ENCODE measurements around the gene LMX1A. TPM values are rescaled to one million over a fixed set of nuclear protein-coding genes. Genes with fewer than 3 reads are reported as not detected.

Gene LMX1A
- polyA plus RNA-seq (ENCODE audit: insufficient read length in 3 of 3) = not detected

- DNase-seq (ENCODE audit: low read depth in 3 of 3, low spot score in 2 of 3) = no peak
Measured at GRCh38 chr1:165355977-165356811, at the start of gene LMX1A. Gene LMX1A, minus strand, starts transcription at chr1:165356715. Its CDS starts 1,156 bp downstream, at chr1:165355559.

- DNase-seq (ENCODE audit: low read depth in 3 of 3, low spot score in 2 of 3) = no peak
Measured at GRCh38 chr1:165403835-165404482, 47.4 kb upstream of the LMX1A start.

- DNase-seq (ENCODE audit: low read depth in 3 of 3, low spot score in 2 of 3) = no peak
Measured at GRCh38 chr1:165402517-165403111, 46.1 kb upstream of the LMX1A start.

DNA sequence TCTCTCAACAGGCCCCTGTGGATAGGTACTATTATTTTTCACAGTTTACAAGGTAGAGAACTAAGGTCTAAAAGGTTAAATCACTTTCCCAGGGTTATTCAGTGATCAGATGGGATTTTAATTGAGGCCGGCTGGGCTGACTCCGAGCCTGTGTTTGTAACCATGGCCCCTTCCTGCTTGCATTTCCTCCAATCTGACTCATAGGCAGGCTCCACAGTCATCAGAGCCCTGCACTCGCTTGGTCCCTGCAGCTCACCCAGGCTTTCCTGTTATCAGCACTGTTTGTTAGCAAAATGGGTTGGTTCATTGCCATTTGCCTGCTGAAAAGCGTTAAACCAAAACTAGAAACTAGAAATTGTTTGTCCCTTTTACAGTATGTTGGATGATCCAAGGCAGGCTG, 41.4 kb upstream of the LMX1A start:
- DNase-seq (ENCODE audit: low read depth in 3 of 3, low spot score in 2 of 3) = no peak

GRCh38 chr1:165395901-165396300, 39.4 kb upstream of the LMX1A start:
- no peak for DNase-seq (ENCODE audit: low read depth in 3 of 3, low spot score in 2 of 3)

DNA sequence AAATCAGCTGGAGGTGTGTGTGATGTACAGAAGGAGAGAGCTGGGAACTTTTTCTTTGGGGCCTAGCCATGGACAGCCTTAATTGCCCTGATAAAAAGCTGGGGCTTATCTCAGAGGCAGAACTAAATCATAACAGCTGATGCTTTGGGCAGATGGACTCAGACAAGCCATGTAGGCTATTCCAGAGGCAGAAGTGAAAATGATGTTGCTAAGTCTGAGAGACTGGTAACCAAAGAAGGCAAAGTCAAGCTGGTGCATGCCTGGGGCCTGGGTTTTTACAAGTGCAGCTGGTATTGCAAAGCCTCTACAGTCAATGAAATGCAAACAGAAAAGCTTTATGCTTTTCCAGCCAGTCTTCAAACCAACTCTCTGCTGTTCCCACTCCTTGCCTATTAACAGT, 39.0 kb upstream of the LMX1A start:
- DNase-seq (ENCODE audit: low read depth in 3 of 3, low spot score in 2 of 3) = no peak

DNA sequence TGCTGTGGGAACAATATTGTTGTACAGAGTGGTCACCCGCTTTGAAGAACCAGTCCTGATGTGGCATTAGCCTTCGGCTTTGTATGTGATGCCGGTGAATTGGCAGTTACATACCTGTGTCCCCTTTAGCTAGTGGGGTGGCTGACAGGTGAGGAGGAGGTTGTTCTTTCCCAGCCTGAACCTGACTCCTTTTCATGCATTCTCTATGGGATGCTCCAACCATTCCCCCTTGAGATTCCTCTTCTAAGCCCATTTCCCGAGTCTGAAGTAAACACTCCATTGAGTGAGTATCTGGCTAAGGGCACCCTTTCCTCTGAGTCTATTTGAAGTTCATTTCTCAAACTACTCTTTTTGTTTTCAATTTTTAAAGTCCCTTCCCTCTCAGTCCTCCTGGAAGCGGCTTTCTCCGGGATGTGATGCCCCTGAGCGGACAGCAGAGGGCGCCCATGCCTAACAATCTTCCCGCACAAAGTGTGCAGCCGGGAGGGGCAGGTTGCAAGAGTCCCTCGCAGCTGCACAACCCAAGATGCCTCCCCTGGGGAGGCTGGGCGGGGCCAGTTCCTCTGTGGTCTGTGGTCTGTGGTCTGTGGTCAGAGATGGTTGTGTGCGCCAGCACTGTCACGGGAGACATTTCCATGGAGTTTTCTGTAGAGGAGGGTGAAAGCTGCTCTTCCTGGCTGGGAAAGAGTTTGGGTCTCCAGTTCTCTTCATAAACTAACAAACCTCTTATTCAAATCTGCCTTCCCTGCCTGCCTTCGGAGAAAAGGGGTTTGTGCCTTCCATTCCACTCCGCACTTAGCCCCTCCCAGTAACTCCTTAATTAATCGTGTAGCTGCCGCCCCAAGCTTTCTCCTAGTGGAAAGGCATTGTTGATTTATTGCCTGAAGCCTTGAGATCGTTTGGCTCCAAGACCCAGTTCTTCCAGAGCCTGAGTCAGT, 36.4 kb upstream of the LMX1A start:
- peak; percentile 47 to 65 (median 53) for DNase-seq (ENCODE audit: low read depth in 3 of 3, low spot score in 2 of 3)

GRCh38 chr1:165389609-165390008, 33.1 kb upstream of the LMX1A start:
- DNase-seq (ENCODE audit: low read depth in 3 of 3, low spot score in 2 of 3) = no peak

GRCh38 chr1:165387961-165388360, 31.4 kb upstream of the LMX1A start:
- DNase-seq (ENCODE audit: low read depth in 3 of 3, low spot score in 2 of 3) = no peak

DNA sequence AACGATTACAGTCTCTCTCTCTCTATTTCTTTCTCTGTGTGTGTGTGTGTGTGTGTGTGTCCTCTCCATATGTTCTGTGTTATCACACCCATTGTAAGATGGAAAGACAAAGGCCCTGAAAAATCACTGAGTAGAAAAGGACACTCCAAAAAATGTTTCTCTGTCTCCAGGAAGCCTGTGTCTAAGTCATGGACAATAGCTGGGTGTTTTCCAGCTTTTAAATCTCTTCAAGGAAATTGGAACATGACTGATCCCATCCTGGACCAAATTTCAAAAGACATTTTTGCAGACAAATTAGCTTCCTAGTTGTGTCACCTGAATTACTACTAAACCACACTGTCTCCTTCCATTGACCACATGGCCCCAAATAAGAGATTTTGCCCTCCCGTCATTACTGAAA, 31.0 kb upstream of the LMX1A start:
- DNase-seq (ENCODE audit: low read depth in 3 of 3, low spot score in 2 of 3) = no peak

DNA sequence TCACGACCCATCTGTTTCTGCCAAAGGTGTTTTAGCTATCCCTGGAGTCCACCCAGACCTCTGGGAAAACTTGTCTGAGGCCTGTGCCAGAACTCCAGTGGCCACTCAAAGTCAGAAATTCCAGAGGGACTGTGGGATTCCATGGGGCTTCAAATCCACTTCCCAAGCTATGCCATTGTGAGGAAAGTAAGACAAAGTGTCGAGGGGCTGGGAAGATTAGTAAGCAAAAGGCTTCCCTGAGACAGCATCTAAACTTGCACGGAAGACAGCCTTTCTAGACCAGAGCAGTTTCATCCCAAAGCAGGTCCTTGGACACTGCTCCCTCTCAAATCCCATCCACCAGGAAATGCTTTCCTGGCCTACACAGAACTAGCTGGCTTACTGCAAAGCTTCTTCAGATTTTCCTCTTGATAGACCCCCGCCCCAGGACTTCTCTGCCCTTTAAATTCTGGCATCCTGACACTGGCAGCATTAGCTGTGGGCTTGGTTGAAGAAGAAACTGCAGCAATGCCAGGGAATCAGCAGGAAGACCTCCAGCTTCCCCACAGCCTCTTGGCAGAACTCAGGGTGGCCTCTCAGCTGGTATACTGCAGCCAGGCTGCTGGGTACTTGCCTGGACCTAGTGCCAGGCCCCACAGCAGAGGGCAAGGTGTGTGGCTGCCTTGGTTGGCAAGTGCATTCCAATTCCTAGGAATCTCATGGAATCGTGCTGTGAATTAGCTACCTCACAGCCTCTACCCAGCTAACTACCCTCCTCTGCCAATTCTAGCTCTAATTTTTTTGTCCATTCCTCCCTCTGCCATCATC, 27.3 kb upstream of the LMX1A start:
- no peak for DNase-seq (ENCODE audit: low read depth in 3 of 3, low spot score in 2 of 3)

- DNase-seq (ENCODE audit: low read depth in 3 of 3, low spot score in 2 of 3) = no peak
Measured at GRCh38 chr1:165383067-165383466, 26.6 kb upstream of the LMX1A start.

DNA sequence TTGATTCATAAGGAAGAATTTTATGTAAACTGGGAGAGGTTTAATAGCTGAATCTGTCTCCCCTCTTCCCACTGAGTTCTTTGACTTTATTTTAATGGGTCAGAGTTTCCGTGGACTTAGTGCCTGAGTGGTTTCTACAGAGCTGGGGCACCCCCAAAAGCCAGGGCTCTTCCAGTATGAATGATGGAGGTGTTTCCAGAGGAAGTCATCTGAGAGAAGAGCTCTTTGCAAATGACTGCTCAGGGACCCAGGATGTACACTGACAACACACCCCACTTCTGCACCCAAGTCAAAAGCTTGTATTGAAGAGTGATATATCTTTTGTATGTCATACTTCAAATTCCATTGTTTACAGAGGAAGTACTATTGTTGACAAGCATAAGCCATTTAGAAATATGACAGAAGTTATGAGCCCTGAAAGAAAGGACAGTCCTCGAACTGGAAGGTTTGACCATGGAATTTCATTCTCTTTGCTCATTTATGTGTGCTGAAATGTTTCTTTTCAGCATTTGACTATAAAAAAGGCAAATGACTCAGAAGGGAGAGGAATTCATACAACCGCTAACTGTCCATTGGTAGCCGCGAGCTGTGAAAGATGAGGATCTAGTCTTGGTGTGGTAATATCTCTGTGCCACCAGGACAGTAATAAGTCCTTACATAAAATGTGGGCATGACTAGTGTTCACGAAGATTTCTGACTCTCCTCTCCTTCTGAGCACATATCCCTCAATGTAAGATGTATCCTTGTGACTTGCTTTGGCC, 25.4 kb upstream of the LMX1A start:
- no peak for DNase-seq (ENCODE audit: low read depth in 3 of 3, low spot score in 2 of 3)

DNA sequence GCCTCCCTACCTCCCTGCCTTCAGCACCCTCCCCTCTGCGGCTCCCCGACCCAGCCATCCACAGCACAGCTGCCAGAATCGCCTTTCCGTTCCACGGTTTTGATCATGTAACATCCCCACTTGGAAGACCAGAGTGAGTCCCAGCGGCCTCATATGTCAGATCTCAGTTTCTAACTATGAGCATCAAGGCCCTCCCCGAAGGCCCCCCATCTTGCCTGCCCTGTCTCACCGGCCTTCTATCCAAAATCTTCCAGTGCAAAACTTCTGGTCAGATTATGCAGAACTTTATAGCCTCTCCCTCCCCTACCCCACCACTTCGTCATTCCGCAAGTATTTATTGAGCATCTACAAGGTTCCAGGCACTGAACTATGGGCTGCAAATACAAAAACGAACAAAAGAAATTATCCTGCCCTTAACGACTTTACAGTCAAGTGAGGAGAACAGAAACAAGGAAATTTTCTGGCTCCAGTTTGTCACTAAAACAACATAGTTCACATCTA, 20.3 kb upstream of the LMX1A start:
- no peak for DNase-seq (ENCODE audit: low read depth in 3 of 3, low spot score in 2 of 3)

- no peak for DNase-seq (ENCODE audit: low read depth in 3 of 3, low spot score in 2 of 3)
Measured at GRCh38 chr1:165376041-165376810, 19.7 kb upstream of the LMX1A start.

DNA sequence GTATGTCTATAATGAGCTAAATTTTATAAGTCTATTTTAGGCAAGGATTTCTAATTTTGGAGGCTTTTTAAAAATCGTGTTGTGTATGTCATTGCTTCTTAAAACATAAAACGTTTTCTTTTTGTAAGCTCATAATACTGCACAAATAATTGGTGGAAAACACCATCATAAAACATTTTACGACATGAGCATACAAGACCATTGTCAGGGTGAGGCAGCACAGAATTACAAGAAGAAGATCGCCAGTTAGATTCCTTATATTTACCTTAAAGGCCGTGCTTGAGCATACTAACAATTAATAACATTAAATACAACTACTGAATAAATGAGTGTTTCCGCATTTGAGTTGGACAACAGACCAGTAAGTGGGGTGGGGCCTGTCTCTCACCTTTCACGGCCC, 19.1 kb upstream of the LMX1A start:
- DNase-seq (ENCODE audit: low read depth in 3 of 3, low spot score in 2 of 3) = no peak

DNA sequence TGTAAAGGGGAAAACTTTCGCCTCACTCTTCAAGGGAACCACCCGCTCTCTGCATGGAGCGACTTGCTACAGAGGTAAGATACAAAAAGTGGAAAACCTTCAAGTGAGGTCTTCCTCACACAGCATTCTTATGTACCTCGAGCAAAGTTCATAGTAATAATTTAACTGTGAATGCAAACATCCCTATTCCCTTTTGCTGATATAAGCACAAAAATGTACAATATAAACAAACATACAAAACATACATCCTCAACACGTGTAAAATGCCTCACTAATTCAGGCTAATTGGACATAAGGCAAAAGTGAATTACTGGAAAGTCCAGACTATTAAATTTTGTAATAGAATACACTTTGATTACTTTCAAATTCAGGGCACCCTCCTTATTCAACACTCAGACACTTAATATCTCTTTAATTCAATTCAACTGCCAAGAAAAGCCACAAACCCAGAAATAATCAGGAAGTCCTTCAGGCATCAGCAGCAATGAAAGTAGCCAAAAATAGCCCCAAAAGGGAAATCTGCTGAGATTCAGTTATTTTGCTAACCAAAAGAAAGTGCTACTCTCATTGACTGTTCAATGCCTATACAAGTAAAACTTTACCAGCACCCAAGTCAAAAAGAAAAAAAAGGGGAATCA, 15.2 kb upstream of the LMX1A start:
- DNase-seq (ENCODE audit: low read depth in 3 of 3, low spot score in 2 of 3) = no peak

All from right renal cortex interstitium (tissue), 3 donors.